Measurements from ENCODE around the gene CFAP410. TPM values are rescaled to one million over a fixed set of nuclear protein-coding genes. Genes with fewer than 3 reads are reported as not detected.
"Not testable (repeated sequence)": the region's sequence is repeated elsewhere in the genome, so short reads cannot be mapped to it uniquely, and the experiment has no call there.

CFAP410 gene
- total RNA-seq, 1 experiment from 2014 or later, result 12.6 TPM

GRCh38 chr21:44317241-44317782 lies 21.9 kb downstream of the CFAP410 start:
- DNase-seq (ENCODE audit: low spot score), result no peak

GRCh38 chr21:44316277-44316900 lies 22.8 kb downstream of the CFAP410 start:
- no peak for DNase-seq (ENCODE audit: low spot score)

- no peak for DNase-seq (ENCODE audit: low spot score)
Observed at GRCh38 chr21:44315691-44316203, 23.4 kb downstream of the CFAP410 start.

GRCh38 chr21:44314561-44314960 lies 24.6 kb downstream of the CFAP410 start:
- no peak for DNase-seq (ENCODE audit: low spot score)

- no peak for DNase-seq (ENCODE audit: low spot score)
Observed at GRCh38 chr21:44314128-44314527, 25.1 kb downstream of the CFAP410 start.

GRCh38 chr21:44313451-44313850 lies 25.7 kb downstream of the CFAP410 start:
- no peak for DNase-seq (ENCODE audit: low spot score)

GRCh38 chr21:44312716-44313115 lies 26.5 kb downstream of the CFAP410 start:
- DNase-seq (ENCODE audit: low spot score), result no peak

- no peak for DNase-seq (ENCODE audit: low spot score)
Observed at GRCh38 chr21:44312089-44312488, 27.1 kb downstream of the CFAP410 start.

- no peak for DNase-seq (ENCODE audit: low spot score)
Observed at GRCh38 chr21:44310628-44311507, 28.3 kb downstream of the CFAP410 start.

GRCh38 chr21:44306936-44307704 lies 32.1 kb downstream of the CFAP410 start:
- DNase-seq (ENCODE audit: low spot score), result no peak

- no peak for DNase-seq (ENCODE audit: low spot score)
Observed at GRCh38 chr21:44305691-44306090, 33.5 kb downstream of the CFAP410 start.

GRCh38 chr21:44304877-44305293 lies 34.3 kb downstream of the CFAP410 start:
- DNase-seq (ENCODE audit: low spot score), result peak; percentile 47

GRCh38 chr21:44304011-44304616 lies 35.1 kb downstream of the CFAP410 start:
- DNase-seq (ENCODE audit: low spot score), result no peak

- DNase-seq (ENCODE audit: low spot score), result no peak
Observed at GRCh38 chr21:44303490-44303981, 35.7 kb downstream of the CFAP410 start.

GRCh38 chr21:44302573-44303401 lies 36.4 kb downstream of the CFAP410 start:
- not testable (repeated sequence) for DNase-seq (ENCODE audit: low spot score)

GRCh38 chr21:44301961-44302406 lies 37.2 kb downstream of the CFAP410 start:
- DNase-seq (ENCODE audit: low spot score), result no peak

GRCh38 chr21:44301141-44301540 lies 38.0 kb downstream of the CFAP410 start:
- no peak for DNase-seq (ENCODE audit: low spot score)

- DNase-seq (ENCODE audit: low spot score), result no peak
Observed at GRCh38 chr21:44300262-44300959, 38.8 kb downstream of the CFAP410 start.

GRCh38 chr21:44299458-44300261 lies 39.5 kb downstream of the CFAP410 start, which contains the start of gene PFKL:
PFKL (plus strand) TSS chr21:44300053; CDS start chr21:44300106, 53 bp downstream.
- peak; percentile 62 for DNase-seq (ENCODE audit: low spot score)

Measured in H4 (cell line).